HG02798 (cell line): Measurements from ENCODE around the gene ZDHHC24.
"Not testable (repeated sequence)": the region's sequence is repeated elsewhere in the genome, so short reads cannot be mapped to it uniquely, and the experiment has no call there.

Experiments
- ATAC-seq: cut with Tn5 transposase; IDR thresholded peaks from one replicate; pipeline ENCODE4 v1.9.1; 2021; ENCODE audit warnings: mild to moderate bottlenecking; ENCODE audit not compliant: unreplicated experiment, poor library complexity

ZDHHC24 gene

GRCh38 chr11:66546966-66547661 is 1.3 kb upstream of the ZDHHC24 start:
- no peak for ATAC-seq

GRCh38 chr11:66546368-66546965 is 619 bp upstream of the ZDHHC24 start, which contains the start of gene ACTN3:
TSS of gene ACTN3 (plus strand) at chr11:66546903. CDS start at chr11:66546938, 35 bp downstream.
- ATAC-seq: no peak

DNA sequence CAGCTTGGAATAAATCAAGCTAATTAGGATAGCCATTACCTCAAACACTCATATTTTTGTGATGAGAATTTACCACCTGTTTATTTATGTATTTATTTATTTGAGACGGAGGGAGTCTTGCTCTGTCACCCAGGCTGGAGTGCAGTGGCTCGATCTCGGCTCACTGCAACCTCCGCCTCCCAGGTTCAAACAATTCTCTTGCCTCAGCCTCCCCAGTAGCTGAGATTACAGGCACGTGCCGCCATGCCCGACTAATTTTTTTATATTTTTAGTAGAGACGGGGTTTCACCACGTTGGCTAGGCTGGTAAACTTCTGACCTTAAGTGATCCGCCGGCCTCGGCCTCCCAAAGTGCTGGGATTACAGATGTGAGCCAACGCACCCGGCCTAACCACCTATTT is 896 bp downstream of the ZDHHC24 start:
- not testable (repeated sequence) for ATAC-seq

- ATAC-seq: no peak
These were observed 2.4 kb downstream of the ZDHHC24 start for GRCh38 chr11:66543263-66544107.

DNA sequence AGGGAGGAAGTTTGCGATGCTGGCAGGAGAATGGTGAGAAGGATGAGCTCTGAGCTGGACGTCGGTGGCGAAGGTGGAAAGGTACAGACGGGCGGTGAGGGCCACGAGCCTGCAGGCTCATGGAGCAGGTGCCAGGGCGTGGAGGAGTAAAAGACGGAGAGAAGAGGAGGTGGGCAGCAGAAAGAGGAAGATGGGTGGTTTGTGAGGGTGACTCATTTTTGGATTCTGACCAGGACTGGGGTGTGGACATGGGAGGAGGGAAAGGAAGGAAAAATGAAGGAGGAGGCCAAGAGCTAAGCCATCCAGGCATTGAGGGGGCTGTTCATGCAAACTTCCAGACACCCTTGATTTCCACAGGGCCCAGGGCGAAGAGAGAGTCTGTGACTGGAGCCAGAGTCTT is 3.5 kb downstream of the ZDHHC24 start:
- no peak for ATAC-seq

- no peak for ATAC-seq
These were observed 4.0 kb downstream of the ZDHHC24 start for GRCh38 chr11:66541892-66542291.

DNA sequence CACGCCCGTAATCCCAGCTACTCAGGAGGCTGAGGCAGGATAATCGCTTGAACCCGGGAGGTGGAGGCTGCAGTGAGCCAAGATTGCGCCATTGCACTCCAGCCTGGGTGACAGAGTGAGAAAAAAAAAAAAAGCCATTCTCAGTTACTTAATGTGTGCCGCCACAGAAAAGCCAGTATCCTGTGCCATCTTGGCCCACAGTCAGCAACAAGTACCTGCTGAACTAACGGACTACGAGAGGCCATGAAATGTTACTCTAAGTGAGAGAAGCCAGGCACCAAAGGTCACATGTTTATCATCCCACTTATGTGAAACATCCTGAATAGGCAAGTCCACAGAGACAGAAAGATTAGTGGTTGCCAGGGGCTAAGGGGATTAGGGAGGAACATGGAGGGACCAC is 5.2 kb downstream of the ZDHHC24 start:
- ATAC-seq: not testable (repeated sequence)

DNA sequence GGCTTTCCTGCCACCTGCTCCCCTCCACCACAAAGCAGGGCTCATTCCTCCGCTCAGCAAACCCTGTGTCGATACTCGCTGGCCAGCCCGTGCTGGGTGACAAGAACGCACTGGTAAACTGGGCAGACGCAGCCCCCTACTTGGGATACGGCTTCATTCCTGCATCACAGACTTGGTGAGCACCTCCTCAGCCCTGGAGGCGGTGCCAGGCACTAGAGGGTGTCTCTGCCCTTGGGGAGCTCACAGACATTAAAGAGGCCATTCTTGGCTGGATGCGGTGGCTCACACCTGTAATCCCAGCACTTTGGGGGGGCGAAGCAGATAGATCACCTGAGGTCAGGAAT is 6.0 kb downstream of the ZDHHC24 start:
- ATAC-seq: no peak

GRCh38 chr11:66539170-66539869 is 6.5 kb downstream of the ZDHHC24 start:
- ATAC-seq: no peak

GRCh38 chr11:66532784-66533183 is 13.1 kb downstream of the ZDHHC24 start:
- ATAC-seq: no peak

DNA sequence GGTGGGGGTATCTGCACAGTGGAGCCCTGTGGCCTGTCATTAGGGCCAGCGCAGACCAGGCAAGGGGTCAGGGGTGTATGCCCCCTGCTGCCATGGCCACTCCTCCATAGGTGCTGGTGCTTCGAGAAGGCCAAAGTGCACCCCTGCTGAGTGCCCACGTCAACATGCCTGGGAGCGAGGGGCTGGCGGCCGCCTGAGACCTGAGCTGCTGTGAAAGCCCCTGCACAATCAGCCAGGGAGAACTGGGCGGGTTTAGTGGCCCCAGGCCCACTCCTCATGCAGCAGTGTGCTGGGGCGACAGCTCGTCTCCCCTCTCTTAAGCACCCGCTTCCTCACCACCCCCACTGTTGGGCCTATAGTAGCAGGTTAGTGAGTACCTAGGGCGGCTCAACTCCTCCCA is 14.0 kb downstream of the ZDHHC24 start:
- no peak for ATAC-seq

GRCh38 chr11:66530927-66531709 is 14.7 kb downstream of the ZDHHC24 start:
- ATAC-seq: no peak

GRCh38 chr11:66529655-66530054 is 16.2 kb downstream of the ZDHHC24 start:
- ATAC-seq: no peak

DNA sequence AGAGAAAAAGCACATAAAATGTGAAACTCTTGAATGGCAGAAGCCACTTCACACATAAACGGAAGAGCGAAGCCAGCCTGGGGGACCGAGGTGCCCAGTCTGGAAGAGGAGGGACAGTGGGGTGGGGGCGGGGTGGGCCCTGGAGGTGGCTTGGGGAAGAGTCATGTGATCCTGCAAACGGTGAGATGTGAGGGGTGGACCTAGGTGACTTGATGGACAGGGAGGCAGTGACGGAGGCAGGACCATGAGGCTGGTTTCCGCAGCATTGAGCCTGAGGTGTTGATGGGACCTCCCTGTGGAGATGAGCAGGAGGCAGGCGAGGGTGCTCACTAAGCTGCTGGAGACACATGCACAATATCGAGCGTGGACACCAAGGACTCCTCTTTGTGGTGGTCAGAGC is 16.8 kb downstream of the ZDHHC24 start:
- ATAC-seq: no peak

DNA sequence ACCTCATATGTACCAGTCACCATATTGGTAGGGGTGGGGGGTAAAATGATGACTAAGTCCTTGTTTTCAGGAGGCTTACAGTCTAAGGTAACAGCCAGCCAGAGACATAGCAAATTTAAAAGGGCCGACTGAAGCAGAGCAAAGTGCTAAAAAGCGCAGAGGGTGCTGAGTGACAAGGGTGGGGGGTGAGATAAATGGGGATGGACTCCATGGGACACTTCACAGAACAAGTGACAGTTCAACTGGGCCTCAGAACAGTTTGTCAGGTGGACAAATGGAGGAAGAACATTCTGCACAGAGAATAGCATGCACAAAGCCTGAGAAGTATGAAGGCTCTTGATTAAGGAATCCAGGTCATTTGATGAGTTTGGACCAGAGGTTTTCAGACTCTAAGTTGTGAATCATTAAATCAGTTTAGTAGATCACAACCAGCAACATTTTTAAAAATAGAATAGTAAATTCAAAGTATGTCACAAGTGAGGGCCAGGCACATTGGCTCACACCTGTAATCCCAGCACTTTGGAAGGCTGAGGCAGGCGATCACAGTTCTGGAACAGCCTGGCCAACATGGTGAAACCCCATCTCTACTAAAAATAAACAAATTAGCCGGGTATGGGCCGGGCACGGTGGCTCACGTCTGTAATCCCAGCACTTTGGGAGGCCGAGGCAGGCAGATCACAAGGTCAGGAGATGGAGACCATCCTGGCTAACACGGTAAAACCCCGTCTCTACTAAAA is 21.4 kb downstream of the ZDHHC24 start:
- no peak for ATAC-seq

GRCh38 chr11:66523611-66524010 is 22.2 kb downstream of the ZDHHC24 start:
- ATAC-seq: no peak

- no peak for ATAC-seq
These were observed 34.9 kb downstream of the ZDHHC24 start for GRCh38 chr11:66510990-66511339.

- ATAC-seq: peak; percentile 96
These were observed 35.4 kb downstream of the ZDHHC24 start, which contains the start of gene BBS1 for GRCh38 chr11:66510271-66510989. TSS of gene BBS1 (plus strand) at chr11:66510635. CDS start at chr11:66510660, 25 bp downstream.

DNA sequence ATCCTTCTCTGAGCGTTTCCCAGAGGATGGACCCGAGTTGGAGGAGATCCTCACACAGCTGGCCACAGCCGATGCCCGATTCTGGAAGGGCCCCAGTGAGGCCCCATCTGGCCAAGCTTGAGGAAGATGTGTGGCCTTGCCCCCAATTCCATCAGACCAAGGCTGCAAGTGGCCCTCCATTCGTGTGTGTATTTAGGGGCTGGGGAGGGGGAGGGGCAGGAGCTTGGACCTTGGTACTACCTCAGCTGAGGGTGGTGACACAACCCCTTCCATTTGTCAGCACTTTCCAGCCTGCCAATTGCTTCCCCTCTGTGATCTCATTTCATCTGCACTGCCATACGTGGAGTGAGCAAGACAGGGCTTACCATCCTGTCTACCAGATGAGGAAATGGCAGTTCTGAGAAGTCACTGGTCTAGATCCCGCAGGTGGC is 36.7 kb downstream of the ZDHHC24 start:
- no peak for ATAC-seq
